NCI-H146 (cell line): ENCODE measurements around the gene NOS1AP.

ENCODE experiments used
- DNase-seq: peaks from one replicate; lab custom pipeline; 2025; lab: John Stamatoyannopoulos, UW

NOS1AP gene

DNA sequence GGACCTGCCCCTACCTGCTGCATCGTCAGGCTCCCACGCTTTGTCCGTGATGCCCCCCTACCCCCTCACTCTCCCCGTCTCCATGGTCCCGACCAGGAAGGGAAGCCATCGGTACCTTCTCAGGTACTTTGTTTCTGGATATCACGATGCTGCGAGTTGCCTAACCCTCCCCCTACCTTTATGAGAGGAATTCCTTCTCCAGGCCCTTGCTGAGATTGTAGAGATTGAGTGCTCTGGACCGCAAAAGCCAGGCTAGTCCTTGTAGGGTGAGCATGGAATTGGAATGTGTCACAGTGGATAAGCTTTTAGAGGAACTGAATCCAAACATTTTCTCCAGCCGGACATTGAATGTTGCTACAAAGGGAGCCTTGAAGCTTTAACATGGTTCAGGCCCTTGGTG is 298.3 kb downstream of the NOS1AP start:
- DNase-seq: no peak

DNA sequence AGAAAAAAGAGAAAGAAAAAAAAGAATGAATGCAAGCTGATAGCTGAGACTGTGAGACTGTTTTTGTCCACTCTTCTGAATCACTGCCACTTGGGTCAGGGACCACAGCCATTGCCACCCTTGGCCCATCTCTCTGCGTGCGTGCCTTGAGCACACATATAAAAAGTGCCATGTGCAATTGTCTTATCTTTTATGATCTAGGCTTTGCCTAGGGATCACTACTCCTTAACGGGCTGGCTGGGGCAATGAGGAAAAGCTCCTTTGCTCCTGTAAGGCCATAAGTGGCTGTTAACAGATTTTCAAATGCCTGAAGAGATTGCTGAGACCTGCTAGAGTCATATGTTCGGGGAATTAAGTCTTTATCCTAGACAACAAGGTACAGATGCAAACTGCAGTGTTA is 299.0 kb downstream of the NOS1AP start:
- DNase-seq: no peak

GRCh38 chr1:162369571-162369970 is 300.1 kb downstream of the NOS1AP start:
- DNase-seq: no peak

DNA sequence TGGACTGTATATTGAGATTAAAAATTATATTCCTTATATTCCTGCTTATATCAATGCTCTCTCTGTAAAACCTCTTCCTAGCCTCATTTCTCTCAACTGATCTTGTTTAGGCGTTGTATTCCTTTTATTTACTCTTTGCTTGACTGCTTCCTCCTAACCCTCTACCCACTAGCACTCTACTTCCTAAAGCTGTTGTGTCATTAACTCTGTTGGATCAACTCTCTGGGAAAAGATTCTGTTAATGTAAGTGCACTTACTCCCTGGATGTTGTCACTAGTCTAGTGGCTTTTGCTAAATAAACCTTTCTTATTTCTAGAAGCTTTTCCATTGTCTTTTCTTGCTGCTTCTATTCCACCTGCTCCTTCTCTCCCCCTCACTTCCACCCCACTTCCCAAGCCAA is 300.7 kb downstream of the NOS1AP start:
- no peak for DNase-seq

DNA sequence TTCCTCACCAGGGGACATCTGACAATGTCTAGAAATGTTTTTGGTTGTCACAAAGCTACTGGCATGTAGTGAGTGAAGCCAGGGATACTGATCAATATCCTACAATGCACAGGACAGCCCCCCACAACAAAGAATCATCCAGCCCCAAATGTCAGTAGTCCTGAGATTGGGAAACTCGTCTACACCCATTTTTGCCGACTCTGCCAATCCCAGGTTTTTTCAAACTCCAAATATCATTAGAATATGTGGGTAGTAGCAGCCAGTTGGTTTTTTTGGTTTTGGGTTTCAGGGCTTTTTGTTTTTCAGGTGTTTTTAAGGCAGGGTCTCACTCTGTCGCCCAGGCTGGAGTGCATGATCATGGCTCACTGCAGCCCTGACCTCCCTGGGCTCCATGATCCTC is 301.2 kb downstream of the NOS1AP start:
- no peak for DNase-seq

DNA sequence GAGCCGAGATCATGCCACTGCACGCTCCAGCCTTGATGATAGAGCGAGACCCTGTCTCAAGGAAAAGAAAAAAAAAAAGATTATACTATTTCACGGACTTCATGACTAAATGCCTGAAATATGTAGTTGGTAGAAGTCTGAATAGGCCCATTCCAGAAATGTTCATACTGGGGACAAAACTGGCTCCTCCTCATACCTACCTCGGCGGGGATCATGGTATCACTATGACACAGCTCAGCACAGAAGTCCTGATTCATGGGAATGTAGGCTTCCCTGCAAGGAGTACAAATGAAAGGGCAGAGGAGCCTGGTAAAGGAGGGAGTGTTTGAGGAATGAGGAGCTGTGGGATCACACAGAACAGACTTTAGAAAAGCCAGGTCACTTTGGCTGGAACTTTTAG is 302.1 kb downstream of the NOS1AP start:
- DNase-seq: no peak

DNA sequence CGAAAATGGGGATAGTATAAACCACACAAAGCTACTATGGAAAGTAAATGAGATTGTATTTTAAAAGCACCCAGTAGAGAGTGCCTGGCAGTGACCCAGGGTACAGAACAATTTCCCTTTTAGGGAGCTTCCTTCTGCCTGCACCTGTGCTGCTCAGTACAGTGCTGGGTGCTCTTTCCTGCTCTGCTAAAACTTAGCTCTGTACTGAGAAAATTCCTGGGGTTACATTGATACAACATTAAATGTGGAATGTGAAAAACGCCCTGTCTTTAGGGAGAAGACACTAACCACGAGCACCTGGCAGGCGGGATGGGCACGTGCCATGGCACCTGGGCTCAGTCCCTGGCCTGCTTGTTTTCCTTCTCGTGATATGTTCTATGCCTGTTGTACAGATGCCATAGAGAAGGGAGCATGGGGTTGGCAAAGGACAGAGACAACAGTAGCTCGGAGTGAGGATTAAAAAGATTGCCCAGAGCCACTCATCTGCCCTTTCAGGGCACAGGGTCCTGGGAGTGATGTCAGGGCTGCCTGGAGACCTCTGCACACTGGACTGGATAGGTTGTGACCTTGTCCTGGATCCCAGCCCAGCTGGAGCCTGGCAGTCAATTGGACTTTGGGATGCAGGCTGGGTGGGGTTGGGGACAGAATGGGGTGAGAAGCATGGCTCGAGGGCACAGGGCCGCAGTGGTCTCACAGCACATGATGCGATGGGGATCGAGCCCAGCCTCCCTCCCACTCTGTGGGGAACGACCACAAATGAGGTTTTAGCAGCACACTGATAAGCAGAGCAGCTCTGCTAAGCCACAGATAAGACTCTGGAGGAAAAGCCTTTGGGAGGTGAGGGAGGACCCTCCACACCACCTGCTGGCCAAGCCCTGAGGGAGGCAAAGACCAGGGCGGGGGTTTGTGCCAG is 302.9 kb downstream of the NOS1AP start:
- no peak for DNase-seq

DNA sequence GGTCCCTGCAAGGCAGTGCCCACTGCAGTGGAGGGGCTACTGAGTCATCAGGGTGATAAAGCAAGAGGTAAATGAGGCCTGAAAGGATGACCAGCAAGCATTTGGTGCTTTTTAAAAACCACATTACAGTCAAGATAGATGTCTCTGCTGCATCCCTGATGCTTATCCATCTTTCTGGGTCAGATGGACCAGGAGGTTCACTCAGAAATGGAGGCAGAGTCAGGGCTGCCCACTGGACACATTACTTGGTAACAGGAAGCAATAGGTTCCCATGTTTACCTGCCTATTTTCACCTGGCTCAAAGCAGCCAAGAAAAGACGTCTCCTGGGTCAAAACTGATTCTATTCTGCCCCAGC is 303.6 kb downstream of the NOS1AP start:
- no peak for DNase-seq

DNA sequence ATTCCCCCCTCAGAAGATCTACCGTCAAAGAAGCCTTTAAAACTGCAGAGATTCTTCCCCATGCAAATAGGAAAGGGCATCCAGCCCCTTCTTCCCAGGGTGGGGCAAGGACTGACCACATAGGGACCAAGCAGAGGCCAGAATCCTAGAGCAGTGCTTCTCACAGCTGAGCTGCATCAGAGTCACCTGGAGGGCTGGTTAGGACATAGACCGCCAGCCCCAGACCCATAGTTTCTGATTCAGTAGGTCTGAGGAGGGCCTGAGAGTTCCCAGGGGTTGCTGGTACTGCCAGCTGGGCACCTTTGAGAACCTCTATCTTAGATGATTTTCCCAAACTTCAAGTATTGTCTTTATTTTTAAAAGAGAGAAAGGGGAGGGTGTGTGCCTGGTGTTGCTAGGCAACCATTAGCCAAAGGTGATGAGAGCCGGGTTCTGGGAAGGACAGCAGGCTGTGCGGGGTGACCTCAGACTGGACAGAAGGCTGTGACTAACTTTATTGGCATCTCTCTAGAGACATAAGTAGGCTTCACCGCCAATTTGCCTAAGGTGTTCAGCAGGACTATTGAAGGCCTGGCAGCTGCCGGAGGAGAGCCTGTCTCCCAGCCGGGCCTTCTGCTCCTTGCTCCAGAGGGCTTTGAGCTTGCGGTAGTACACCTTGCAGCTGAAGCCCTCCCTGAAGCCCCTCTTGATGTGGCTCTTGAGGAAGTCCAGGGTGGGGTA is 304.2 kb downstream of the NOS1AP start:
- no peak for DNase-seq

DNA sequence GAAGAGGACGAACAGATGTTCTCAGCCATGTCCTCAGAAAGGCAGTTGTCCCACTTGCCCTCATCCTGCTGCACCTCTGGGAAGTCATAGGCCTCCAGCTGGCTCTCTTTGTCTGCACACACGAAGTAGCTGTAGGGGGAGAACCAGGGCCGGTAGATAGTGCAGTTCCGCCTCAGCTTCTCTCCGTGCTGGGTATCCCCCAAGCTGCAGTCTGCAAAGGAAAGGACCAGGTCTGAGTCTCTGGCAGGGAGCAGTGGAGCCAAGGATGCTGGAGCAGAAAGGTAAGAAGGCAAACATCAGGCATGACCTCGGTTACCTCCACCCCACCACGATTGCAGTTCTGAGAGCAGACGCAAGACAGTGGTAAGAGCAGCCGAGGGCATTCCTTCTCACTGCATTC is 304.9 kb downstream of the NOS1AP start:
- no peak for DNase-seq

- DNase-seq: no peak
These were observed 306.0 kb downstream of the NOS1AP start for GRCh38 chr1:162375463-162375862.

GRCh38 chr1:162376691-162377090 is 307.2 kb downstream of the NOS1AP start, which contains the start of gene SPATA46:
Gene SPATA46, minus strand, starts transcription at chr1:162376854. Its CDS starts 64 bp downstream, at chr1:162376790.
- DNase-seq: no peak

GRCh38 chr1:162380061-162380846 is 310.8 kb downstream of the NOS1AP start:
- no peak for DNase-seq

DNA sequence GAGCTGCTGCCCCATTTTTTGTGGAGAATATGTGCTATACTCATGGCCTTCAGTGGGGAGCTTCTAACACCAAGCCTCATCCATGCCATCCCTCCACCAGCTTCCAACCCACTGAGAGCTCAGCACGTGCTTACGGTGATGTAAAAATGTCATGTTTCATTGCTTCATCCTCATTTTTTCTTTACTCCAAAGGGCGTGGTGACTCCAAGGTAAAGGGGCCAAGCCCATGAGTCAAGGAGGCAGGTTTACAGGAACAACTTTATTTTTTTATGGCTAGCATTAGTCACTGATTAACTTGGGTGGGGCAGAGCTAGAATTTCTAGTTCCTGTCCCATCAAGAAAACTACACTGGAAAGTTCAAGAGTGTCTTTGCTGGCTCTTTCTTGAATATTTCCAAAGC is 311.9 kb downstream of the NOS1AP start, which contains the start of gene C1orf226:
TSS of gene C1orf226 (plus strand) at position 346 of the 400 bp plus-strand sequence. CDS start 174 bp downstream, outside the sequence.
- DNase-seq: no peak

GRCh38 chr1:162381941-162382750 is 312.7 kb downstream of the NOS1AP start:
- DNase-seq: no peak

DNA sequence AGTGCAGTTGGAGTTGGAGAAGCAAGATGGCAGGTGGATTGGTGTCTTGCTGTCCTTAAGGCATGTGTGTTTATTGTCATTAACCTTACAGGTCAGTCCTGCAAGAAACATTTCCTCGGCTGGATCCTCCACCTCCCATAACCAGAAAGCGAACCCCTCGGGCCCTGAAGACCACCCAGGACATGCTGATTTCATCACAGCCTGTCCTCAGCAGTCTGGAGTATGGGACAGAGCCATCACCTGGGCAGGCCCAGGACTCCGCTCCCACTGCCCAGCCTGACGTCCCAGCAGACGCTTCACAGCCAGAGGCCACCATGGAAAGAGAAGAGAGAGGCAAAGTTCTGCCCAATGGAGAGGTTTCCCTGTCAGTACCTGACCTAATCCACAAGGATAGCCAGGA is 313.6 kb downstream of the NOS1AP start:
- DNase-seq: no peak

DNA sequence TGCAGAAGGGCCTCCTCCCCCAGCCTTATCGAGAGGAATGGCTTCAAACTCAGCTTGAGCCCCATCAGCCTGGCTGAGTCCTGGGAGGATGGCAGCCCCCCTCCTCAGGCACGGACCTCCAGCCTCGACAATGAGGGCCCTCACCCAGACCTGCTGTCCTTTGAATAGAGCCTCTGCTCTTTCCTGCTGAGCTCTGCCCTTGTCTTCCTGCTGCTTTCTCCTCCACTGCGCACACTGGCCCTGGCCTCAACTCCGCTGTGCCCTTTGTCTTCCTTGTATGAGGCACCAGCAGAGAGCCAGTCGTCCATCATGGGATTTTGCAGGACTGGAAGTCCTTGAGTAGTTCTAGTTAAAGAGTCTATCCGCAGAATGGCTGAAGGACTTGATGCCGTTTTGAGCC is 314.0 kb downstream of the NOS1AP start:
- no peak for DNase-seq

- DNase-seq: no peak
These were observed 314.6 kb downstream of the NOS1AP start for GRCh38 chr1:162384116-162384515.

- no peak for DNase-seq
These were observed 315.2 kb downstream of the NOS1AP start for GRCh38 chr1:162384601-162385279.

- no peak for DNase-seq
These were observed 315.8 kb downstream of the NOS1AP start for GRCh38 chr1:162385280-162385623.

DNA sequence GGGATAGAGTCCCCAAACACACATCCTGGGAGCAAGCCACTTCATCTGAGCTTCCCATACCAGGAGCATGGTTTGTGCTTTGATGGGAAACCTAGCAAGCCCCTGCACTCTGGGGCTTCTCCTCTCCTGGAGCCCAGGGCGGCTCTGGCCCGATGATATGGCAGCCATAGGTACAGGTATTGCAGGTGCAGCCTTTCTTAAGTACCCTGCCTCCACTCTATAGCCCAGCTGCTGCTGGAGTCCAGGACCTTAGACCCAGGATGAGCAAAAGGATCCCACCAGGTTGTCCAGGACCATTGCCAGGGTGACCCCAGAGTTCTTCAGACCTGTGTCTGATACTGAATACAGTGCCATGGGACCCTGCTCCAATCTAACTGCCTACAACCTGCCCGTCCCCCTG is 316.2 kb downstream of the NOS1AP start:
- DNase-seq: no peak
